AG04450 (cell line): Measurements from ENCODE around the gene FASTKD3. TPM values are rescaled to one million over a fixed set of nuclear protein-coding genes. Genes with fewer than 3 reads are reported as not detected.

Source experiments
- CTCF ChIA-PET: fragments of 300-600, 350-600 bp; formaldehyde crosslinking; extraction: SDS; loops from one replicate; lab custom pipeline; 2022; ENCODE audit warnings: antibody characterized with exemption, inconsistent platforms; lab: Charles Lee
- POLR2A ChIA-PET: fragments of 350-600 bp; formaldehyde crosslinking; extraction: SDS; loops from one replicate; lab custom pipeline; 2021; ENCODE audit warnings: antibody characterized with exemption, inconsistent platforms; lab: Yijun Ruan, JAX
- DNase-seq: peaks from one replicate; pipeline ENCODE4 v3.0.0-alpha.2; 2011; ENCODE audit warnings: low read depth, low spot score
- H3K27ac ChIP-seq: one replicate; pipeline ENCODE4 v1.5.1; 2012; ENCODE audit warnings: low read depth, low read length, control low read depth
- H3K27me3 ChIP-seq: one replicate; pipeline ENCODE4 v1.6.0; 2012; ENCODE audit warnings: low read length; ENCODE audit not compliant: control insufficient read depth, insufficient read depth
- H3K4me3 ChIP-seq: 2 replicates; pipeline ENCODE4 v1.5.1; 2011; ENCODE audit warnings: mild to moderate bottlenecking, low read depth, low read length, control low read depth
- H3K9me3 ChIP-seq: 2 replicates; pipeline ENCODE4 v1.5.1; 2012; ENCODE audit warnings: low read length; ENCODE audit not compliant: control insufficient read depth, insufficient read depth
- polyA plus RNA-seq: library from polyadenylated mRNA; depleted of rRNA; stranded (reverse); fragments of >200 nt; gene quantifications from 2 replicates; pipeline ENCODE4 v1.2.3, GENCODE V29; 2011
- TF ChIP-seq, protein P1 (sequence below): IDR thresholded peaks from 2 replicates; pipeline ENCODE4 v1.5.1; 2011; ENCODE audit warnings: low read depth, low read length, control low read depth, inconsistent platforms

The FASTKD3 gene
- polyA plus RNA-seq, 1 experiment: 12.8 TPM

DNA sequence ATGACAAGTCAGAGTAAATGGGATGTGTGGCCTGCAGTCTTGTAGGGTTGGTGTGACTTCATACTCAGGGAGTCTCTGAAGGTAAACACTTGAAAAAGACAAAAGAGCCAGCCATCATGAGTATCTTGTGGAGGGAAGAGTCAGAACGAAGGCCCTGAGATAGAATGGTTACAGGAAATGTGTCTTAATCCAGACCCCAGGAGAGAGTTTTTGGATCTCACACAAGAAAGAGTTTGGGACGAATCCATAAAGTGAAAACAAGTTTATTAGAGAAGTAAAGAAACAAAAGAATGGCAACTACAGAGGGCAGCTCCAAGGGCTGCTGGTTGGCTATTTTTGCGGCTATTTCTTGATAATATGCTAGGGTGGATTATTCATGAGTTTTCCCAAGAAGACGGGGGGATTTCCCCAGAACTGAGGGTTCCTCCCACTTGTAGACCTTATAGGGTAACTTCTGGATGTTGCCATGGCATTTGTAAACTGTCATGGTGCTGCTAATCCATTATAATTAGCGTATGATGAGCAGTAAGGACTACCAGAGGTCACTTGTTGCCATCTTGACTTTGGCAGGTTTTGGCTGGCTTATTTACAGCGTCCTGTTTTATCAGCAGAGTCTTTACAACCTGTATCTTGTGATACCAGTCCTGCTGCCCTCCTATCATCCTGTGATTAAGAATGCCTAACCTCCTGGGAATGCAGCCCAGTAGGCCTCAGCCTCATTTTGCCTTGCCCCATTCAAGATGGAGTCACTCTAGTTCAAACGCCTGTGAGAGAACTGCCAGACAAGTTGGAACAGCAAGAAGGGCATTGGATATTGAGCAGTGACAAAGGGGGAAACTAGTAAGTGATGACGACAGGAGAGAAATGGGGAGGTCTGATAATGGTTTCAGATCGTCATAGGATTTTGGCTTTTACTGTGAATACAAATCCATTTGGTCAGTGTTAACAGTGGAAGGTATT is 34.1 kb upstream of the FASTKD3 start:
- ChIA-PET CTCF (interaction anchor here (3.0 kb wide), 1 partner anchor 16 kb away, joined by 19 read pairs; no protein-coding TSS in a partner anchor), POLR2A (no interaction called here)
- Histone ChIP-seq H3K4me3 (no peak overlapping the region), H3K9me3 (no peaks in the 10 kb centered on the region), H3K27me3 (no peaks in the 10 kb centered on the region), H3K27ac (no peak overlapping the region)
- TF ChIP-seq, protein P1, sequence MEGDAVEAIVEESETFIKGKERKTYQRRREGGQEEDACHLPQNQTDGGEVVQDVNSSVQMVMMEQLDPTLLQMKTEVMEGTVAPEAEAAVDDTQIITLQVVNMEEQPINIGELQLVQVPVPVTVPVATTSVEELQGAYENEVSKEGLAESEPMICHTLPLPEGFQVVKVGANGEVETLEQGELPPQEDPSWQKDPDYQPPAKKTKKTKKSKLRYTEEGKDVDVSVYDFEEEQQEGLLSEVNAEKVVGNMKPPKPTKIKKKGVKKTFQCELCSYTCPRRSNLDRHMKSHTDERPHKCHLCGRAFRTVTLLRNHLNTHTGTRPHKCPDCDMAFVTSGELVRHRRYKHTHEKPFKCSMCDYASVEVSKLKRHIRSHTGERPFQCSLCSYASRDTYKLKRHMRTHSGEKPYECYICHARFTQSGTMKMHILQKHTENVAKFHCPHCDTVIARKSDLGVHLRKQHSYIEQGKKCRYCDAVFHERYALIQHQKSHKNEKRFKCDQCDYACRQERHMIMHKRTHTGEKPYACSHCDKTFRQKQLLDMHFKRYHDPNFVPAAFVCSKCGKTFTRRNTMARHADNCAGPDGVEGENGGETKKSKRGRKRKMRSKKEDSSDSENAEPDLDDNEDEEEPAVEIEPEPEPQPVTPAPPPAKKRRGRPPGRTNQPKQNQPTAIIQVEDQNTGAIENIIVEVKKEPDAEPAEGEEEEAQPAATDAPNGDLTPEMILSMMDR: no peak
- no peak for DNase-seq

- Histone ChIP-seq H3K27ac (no peak overlapping the region), H3K27me3 (no peaks in the 10 kb centered on the region), H3K4me3 (no peak overlapping the region), H3K9me3 (no peaks in the 10 kb centered on the region)
- CTCF ChIA-PET: interaction anchor here (3.0 kb wide), 1 partner anchor 16 kb away, joined by 19 read pairs; no protein-coding TSS in a partner anchor
- no peak for DNase-seq
- TF ChIP-seq, protein P1: no peak
- POLR2A ChIA-PET: no interaction called here
Measured at GRCh38 chr5:7902201-7902600, 33.4 kb upstream of the FASTKD3 start.

GRCh38 chr5:7897014-7897600 is 28.3 kb upstream of the FASTKD3 start:
- CTCF ChIA-PET: interaction anchor here (0.6 to 3.7 kb wide), 11 partner anchors 8 to 1310 kb away, joined by 3 to 28 read pairs (median 4); no protein-coding TSS in a partner anchor

GRCh38 chr5:7894860-7895259 is 26.0 kb upstream of the FASTKD3 start:
- POLR2A ChIA-PET: no interaction called here
- TF ChIP-seq, protein P1: no peak
- Histone ChIP-seq H3K27ac (no peak overlapping the region), H3K4me3 (no peak overlapping the region), H3K27me3 (no peaks in the 10 kb centered on the region), H3K9me3 (no peaks in the 10 kb centered on the region)
- CTCF ChIA-PET: no interaction called here
- DNase-seq: no peak

More at GRCh38 chr5:7897014-7897600, 28.3 kb upstream of the FASTKD3 start:
- H3K4me3 ChIP-seq: no peak overlapping the region
- no peaks in the 10 kb centered on the region for H3K27me3 ChIP-seq
- TF ChIP-seq, protein P1: peak; percentile 54
- no peak overlapping the region for H3K27ac ChIP-seq
- DNase-seq: no peak
- POLR2A ChIA-PET: no interaction called here
- H3K9me3 ChIP-seq: no peaks in the 10 kb centered on the region
